ENCODE measurements around the gene IL23A. TPM values are rescaled to one million over a fixed set of nuclear protein-coding genes. Genes with fewer than 3 reads are reported as not detected.

The IL23A gene
- total RNA-seq, 1 donor from 2014 or later: not detected

Other genes starting within 250 kb of the IL23A start
- 77.1 TPM for gene PA2G4, start 234.3 kb upstream of the IL23A start, total RNA-seq
- 1,980 TPM for gene RPL41, start 222.3 kb upstream of the IL23A start, total RNA-seq
- 5.5 TPM for gene ZC3H10, start 220.6 kb upstream of the IL23A start, total RNA-seq
- 28.0 TPM for gene ESYT1, start 210.6 kb upstream of the IL23A start, total RNA-seq
- 41.4 TPM for gene MYL6B, start 186.3 kb upstream of the IL23A start, total RNA-seq
- gene MYL6, start 180.5 kb upstream of the IL23A start, total RNA-seq: 546 TPM
- 81.4 TPM for gene SMARCC2, start 149.4 kb upstream of the IL23A start, total RNA-seq
- gene RNF41, start 117.0 kb upstream of the IL23A start, total RNA-seq: 55.3 TPM
- gene NABP2, start 114.5 kb upstream of the IL23A start, total RNA-seq: 19.6 TPM
- gene SLC39A5, start 108.8 kb upstream of the IL23A start, total RNA-seq: not detected
- gene ANKRD52, start 80.5 kb upstream of the IL23A start, total RNA-seq: 28.5 TPM
- gene COQ10A, start 71.9 kb upstream of the IL23A start, total RNA-seq: 162 TPM
- 865 TPM for gene CS, start 38.6 kb upstream of the IL23A start, total RNA-seq
- 32.3 TPM for gene CNPY2, start 22.9 kb upstream of the IL23A start, total RNA-seq
- 52.2 TPM for gene PAN2, start 4.9 kb upstream of the IL23A start, total RNA-seq
- 36.6 TPM for gene STAT2, start 21.2 kb downstream of the IL23A start, total RNA-seq
- gene APOF, start 24.0 kb downstream of the IL23A start, total RNA-seq: not detected
- gene TIMELESS, start 110.5 kb downstream of the IL23A start, total RNA-seq: 2.0 TPM
- gene MIP, start 115.8 kb downstream of the IL23A start, total RNA-seq: not detected
- gene SPRYD4, start 129.7 kb downstream of the IL23A start, total RNA-seq: 3.1 TPM
- 0.57 TPM for gene GLS2, start 149.3 kb downstream of the IL23A start, total RNA-seq
- 26.9 TPM for gene RBMS2, start 182.9 kb downstream of the IL23A start, total RNA-seq